PC-9 (cell line): ENCODE measurements around the gene OR5B17.

Source experiments
- EZH2 ChIP-seq: fragments of 200-600 bp; sonication (generic); IDR thresholded peaks from 2 replicates; pipeline ENCODE4 v1.8.0; 2017; ENCODE audit warnings: antibody characterized with exemption, low read depth
- TF ChIP-seq, protein P1 (sequence below): fragments of 200-600 bp; sonication (generic); conservative IDR thresholded peaks from 2 replicates; pipeline ENCODE4 v1.6.1; 2017; ENCODE audit warnings: mixed run types, antibody characterized with exemption, mild to moderate bottlenecking, moderate library complexity

DNA sequence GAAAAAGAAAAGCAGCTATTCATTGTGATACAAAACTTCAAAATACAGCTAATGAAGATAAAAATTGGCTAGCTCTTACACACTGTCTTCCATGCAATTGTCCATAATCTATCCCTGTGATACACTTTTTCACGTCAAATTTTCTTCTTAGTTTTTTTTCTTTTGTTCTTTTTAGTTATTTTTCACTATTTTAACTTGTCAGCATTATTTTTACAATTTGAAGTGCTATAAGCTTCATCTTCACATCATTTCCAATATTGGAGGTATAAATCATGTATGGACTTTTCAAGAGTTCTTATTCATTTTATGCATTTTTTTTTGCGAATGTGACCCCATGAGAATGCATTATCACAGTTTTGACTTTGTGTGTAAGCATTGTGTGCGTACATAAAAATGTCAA, 4.1 kb downstream of the OR5B17 start:
- TF ChIP-seq, protein P1, sequence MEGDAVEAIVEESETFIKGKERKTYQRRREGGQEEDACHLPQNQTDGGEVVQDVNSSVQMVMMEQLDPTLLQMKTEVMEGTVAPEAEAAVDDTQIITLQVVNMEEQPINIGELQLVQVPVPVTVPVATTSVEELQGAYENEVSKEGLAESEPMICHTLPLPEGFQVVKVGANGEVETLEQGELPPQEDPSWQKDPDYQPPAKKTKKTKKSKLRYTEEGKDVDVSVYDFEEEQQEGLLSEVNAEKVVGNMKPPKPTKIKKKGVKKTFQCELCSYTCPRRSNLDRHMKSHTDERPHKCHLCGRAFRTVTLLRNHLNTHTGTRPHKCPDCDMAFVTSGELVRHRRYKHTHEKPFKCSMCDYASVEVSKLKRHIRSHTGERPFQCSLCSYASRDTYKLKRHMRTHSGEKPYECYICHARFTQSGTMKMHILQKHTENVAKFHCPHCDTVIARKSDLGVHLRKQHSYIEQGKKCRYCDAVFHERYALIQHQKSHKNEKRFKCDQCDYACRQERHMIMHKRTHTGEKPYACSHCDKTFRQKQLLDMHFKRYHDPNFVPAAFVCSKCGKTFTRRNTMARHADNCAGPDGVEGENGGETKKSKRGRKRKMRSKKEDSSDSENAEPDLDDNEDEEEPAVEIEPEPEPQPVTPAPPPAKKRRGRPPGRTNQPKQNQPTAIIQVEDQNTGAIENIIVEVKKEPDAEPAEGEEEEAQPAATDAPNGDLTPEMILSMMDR, result no peak
- TF ChIP-seq EZH2, result no peak
